ENCODE measurements around the gene DIRAS1. TPM values are rescaled to one million over a fixed set of nuclear protein-coding genes. Genes with fewer than 3 reads are reported as not detected.

Gene DIRAS1
- polyA plus RNA-seq, 1 experiment = 21.4 TPM

- no peak for DNase-seq (ENCODE audit: low read depth)
- no peaks in the 10 kb centered on the region for H3K27me3 ChIP-seq (ENCODE audit: control insufficient read depth, insufficient read depth, low read length)
- peaks cover 10% of the 10 kb centered on the region for H3K36me3 ChIP-seq (ENCODE audit: control insufficient read depth, insufficient read depth, low read length)
- ChIA-PET CTCF (interaction anchor here (0.6 to 1.2 kb wide), 3 partner anchors 11 to 86 kb away, joined by 3 to 4 read pairs (median 3); no protein-coding TSS in a partner anchor), POLR2A (no interaction called here)
- no peak for TF ChIP-seq CTCF (IDR thresholded peaks at IDR 0.05; ENCODE audit: insufficient read depth, low read depth, low read length)
- H3K4me3 ChIP-seq (ENCODE audit: low read depth, low read length) = no peak overlapping the region
These were observed 13.6 kb upstream of the DIRAS1 start for GRCh38 chr19:2734589-2735288.

- Histone ChIP-seq H3K4me3 (ENCODE audit: low read depth, low read length) (no peak overlapping the region), H3K27me3 (ENCODE audit: control insufficient read depth, insufficient read depth, low read length) (no peaks in the 10 kb centered on the region), H3K36me3 (ENCODE audit: control insufficient read depth, insufficient read depth, low read length) (peaks cover 10% of the 10 kb centered on the region)
- no peak for DNase-seq (ENCODE audit: low read depth)
- POLR2A ChIA-PET = no interaction called here
- TF ChIP-seq CTCF (IDR thresholded peaks at IDR 0.05; ENCODE audit: insufficient read depth, low read depth, low read length) = no peak
- CTCF ChIA-PET = no interaction called here
These were observed 12.9 kb upstream of the DIRAS1 start for GRCh38 chr19:2733930-2734588.

- ChIA-PET POLR2A (no interaction called here), CTCF (no interaction called here)
- TF ChIP-seq CTCF (IDR thresholded peaks at IDR 0.05; ENCODE audit: insufficient read depth, low read depth, low read length) = no peak
- no peak for DNase-seq (ENCODE audit: low read depth)
- Histone ChIP-seq H3K27me3 (ENCODE audit: control insufficient read depth, insufficient read depth, low read length) (no peaks in the 10 kb centered on the region), H3K36me3 (ENCODE audit: control insufficient read depth, insufficient read depth, low read length) (peaks cover 10% of the 10 kb centered on the region), H3K4me3 (ENCODE audit: low read depth, low read length) (no peak overlapping the region)
These were observed 11.7 kb upstream of the DIRAS1 start for GRCh38 chr19:2732883-2733282.

- Histone ChIP-seq H3K27me3 (ENCODE audit: control insufficient read depth, insufficient read depth, low read length) (no peaks in the 10 kb centered on the region), H3K4me3 (ENCODE audit: low read depth, low read length) (no peak overlapping the region), H3K36me3 (ENCODE audit: control insufficient read depth, insufficient read depth, low read length) (peaks cover 10% of the 10 kb centered on the region)
- no peak for TF ChIP-seq CTCF (IDR thresholded peaks at IDR 0.05; ENCODE audit: insufficient read depth, low read depth, low read length)
- ChIA-PET CTCF (interaction anchor here (1.5 kb wide), 1 partner anchor 84 kb away, joined by 3 read pairs; no protein-coding TSS in a partner anchor), POLR2A (no interaction called here)
- no peak for DNase-seq (ENCODE audit: low read depth)
These were observed 11.1 kb upstream of the DIRAS1 start for GRCh38 chr19:2732157-2732725.
